ENCODE data around the gene LEMD2. TPM values are rescaled to one million over a fixed set of nuclear protein-coding genes. Genes with fewer than 3 reads are reported as not detected.

Gene LEMD2
- total and polyA plus RNA-seq, 2 donors (not counting 3 experiments of a cell fraction or from before 2014, with no cell fraction given), result 61.1 to 81.8 TPM

GRCh38 chr6:33828764-33829731, 40.1 kb upstream of the LEMD2 start:
- no peaks in the 10 kb centered on the region for H3K9me3 ChIP-seq (replicated peaks; ENCODE audit: control insufficient read depth, insufficient read depth, low read length)
- BruUV-seq (replicated peaks), result no TSS peak
- no peak overlapping the region for H3K27ac ChIP-seq (ENCODE audit: insufficient read depth, low read depth, low read length)
- H3K4me3 ChIP-seq (replicated peaks in 1 of 3; ENCODE audit: insufficient read depth in 1 of 3, low read depth in 1 of 3, low read length in 3 of 3), result no peak overlapping the region
- peaks cover 6% of the 10 kb centered on the region for H3K4me1 ChIP-seq (ENCODE audit: control insufficient read depth, extremely low read depth, insufficient read depth, low read length)
- H3K9ac ChIP-seq (replicated peaks; ENCODE audit: extremely low read depth, insufficient read depth, low read length), result no peak overlapping the region
- ChIA-PET POLR2A (interaction anchor here (1.2 kb wide), 1 partner anchor 11 kb away, joined by 3 read pairs; no protein-coding TSS in a partner anchor), CTCF (interaction anchor here (0.6 to 1.1 kb wide), 5 partner anchors 11 to 280 kb away, joined by 3 to 4 read pairs (median 3); no protein-coding TSS in a partner anchor)
- intact Hi-C loops (cut with micrococcal nuclease), result no loop called here
- dilution Hi-C loops (cut with MboI; ENCODE audit: extremely low pct_ligation_motif_present, low sequenced_read_pairs), result no loop called here
- H4K20me1 ChIP-seq (replicated peaks; ENCODE audit: control insufficient read depth, extremely low read depth, insufficient read depth, low read length), result no peaks in the 10 kb centered on the region
- FAIRE-seq (peak; percentile 24), DNase-seq (ENCODE audit: low read depth, low spot score) (no peak)
- H3K9me1 ChIP-seq (replicated peaks; ENCODE audit: control insufficient read depth, extremely low read depth, insufficient read depth, low read length), result no peaks in the 10 kb centered on the region
- peaks cover 19 to 20% of the 10 kb centered on the region in 2 experiments for H3K27me3 ChIP-seq (ENCODE audit: control insufficient read depth in 2 of 2, insufficient read depth in 2 of 2, low read length in 2 of 2)
- H2AFZ ChIP-seq (ENCODE audit: low read depth, low read length), result no peak overlapping the region
- no peaks in the 10 kb centered on the region for H3K79me2 ChIP-seq (ENCODE audit: control insufficient read depth, insufficient read depth, low read length)
- no peaks in the 10 kb centered on the region for H3K36me3 ChIP-seq (ENCODE audit: control insufficient read depth in 2 of 2, extremely low read depth in 1 of 2, insufficient read depth in 2 of 2, low read length in 2 of 2)
- H3K4me2 ChIP-seq (ENCODE audit: insufficient read depth, low read length), result no peak overlapping the region
- TF ChIP-seq FOS (IDR thresholded peaks at IDR 0.05; ENCODE audit: borderline replicate concordance, insufficient read depth, low read length) (no peak), MAX (IDR thresholded peaks at IDR 0.05; ENCODE audit: insufficient read depth, insufficient read length) (no peak), POLR2AphosphoS5 (IDR thresholded peaks at IDR 0.05; ENCODE audit: insufficient read depth, low read depth, low read length) (no peak), EZH2 (IDR thresholded peaks at IDR 0.05; ENCODE audit: borderline replicate concordance, low read depth, low read length, severe bottlenecking) (no peak), MYC (IDR thresholded peaks at IDR 0.05; ENCODE audit: low read depth, low read length) (no peak), GATA2 (IDR thresholded peaks at IDR 0.05; ENCODE audit: insufficient read depth, insufficient read length, low read depth, low read length) (no peak), POLR2A (IDR thresholded peaks at IDR 0.05; ENCODE audit: low read depth, low read length) (no peak), JUN (IDR thresholded peaks at IDR 0.05; ENCODE audit: borderline replicate concordance, insufficient read depth, insufficient read length, low read depth) (no peak)
- TF ChIP-seq, protein P1, sequence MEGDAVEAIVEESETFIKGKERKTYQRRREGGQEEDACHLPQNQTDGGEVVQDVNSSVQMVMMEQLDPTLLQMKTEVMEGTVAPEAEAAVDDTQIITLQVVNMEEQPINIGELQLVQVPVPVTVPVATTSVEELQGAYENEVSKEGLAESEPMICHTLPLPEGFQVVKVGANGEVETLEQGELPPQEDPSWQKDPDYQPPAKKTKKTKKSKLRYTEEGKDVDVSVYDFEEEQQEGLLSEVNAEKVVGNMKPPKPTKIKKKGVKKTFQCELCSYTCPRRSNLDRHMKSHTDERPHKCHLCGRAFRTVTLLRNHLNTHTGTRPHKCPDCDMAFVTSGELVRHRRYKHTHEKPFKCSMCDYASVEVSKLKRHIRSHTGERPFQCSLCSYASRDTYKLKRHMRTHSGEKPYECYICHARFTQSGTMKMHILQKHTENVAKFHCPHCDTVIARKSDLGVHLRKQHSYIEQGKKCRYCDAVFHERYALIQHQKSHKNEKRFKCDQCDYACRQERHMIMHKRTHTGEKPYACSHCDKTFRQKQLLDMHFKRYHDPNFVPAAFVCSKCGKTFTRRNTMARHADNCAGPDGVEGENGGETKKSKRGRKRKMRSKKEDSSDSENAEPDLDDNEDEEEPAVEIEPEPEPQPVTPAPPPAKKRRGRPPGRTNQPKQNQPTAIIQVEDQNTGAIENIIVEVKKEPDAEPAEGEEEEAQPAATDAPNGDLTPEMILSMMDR (IDR thresholded peaks at IDR 0.05; ENCODE audit: extremely low read depth in 1 of 2, insufficient read depth in 1 of 2, low read depth in 1 of 2, low read length in 2 of 2), result no peak
